LNCaP clone FGC (cell line): ENCODE results near the gene PMIS2.

Source experiments
- DNase-seq: peaks from one replicate; pipeline ENCODE4 v3.0.0-alpha.2; 2011; ENCODE audit warnings: low read depth
- H3K4me3 ChIP-seq: 2 replicates; pipeline ENCODE4 v1.5.1; 2011; ENCODE audit warnings: mild to moderate bottlenecking, low read depth, low read length, control low read depth
- CTCF ChIP-seq: IDR thresholded peaks from 2 replicates; pipeline ENCODE4 v1.5.1; 2012; ENCODE audit warnings: mild to moderate bottlenecking; ENCODE audit not compliant: control insufficient read depth, insufficient read depth; ENCODE audit errors: extremely low read depth

The PMIS2 gene

GRCh38 chr19:35615036-35615435 is 29.1 kb downstream of the PMIS2 start:
- H3K4me3 ChIP-seq, result no peak overlapping the region
- TF ChIP-seq CTCF, result no peak
- no peak for DNase-seq

- DNase-seq, result no peak
- H3K4me3 ChIP-seq, result no peak overlapping the region
Observed at GRCh38 chr19:35618857-35619256, 32.9 kb downstream of the PMIS2 start.

GRCh38 chr19:35619290-35619923 is 33.4 kb downstream of the PMIS2 start:
- H3K4me3 ChIP-seq, result no peak overlapping the region
- no peak for TF ChIP-seq CTCF
- DNase-seq, result no peak

More at GRCh38 chr19:35618857-35619256, 32.9 kb downstream of the PMIS2 start:
- TF ChIP-seq CTCF, result no peak

- no peak for TF ChIP-seq CTCF
- no peak for DNase-seq
- H3K4me3 ChIP-seq, result no peak overlapping the region
Observed at GRCh38 chr19:35620001-35620400, 34.0 kb downstream of the PMIS2 start.

- DNase-seq, result no peak
- no peak overlapping the region for H3K4me3 ChIP-seq
- no peak for TF ChIP-seq CTCF
Observed at GRCh38 chr19:35621708-35622107, 35.7 kb downstream of the PMIS2 start.

- no peak for DNase-seq
- H3K4me3 ChIP-seq, result no peak overlapping the region
- TF ChIP-seq CTCF, result no peak
Observed at GRCh38 chr19:35622750-35623149, 36.8 kb downstream of the PMIS2 start.
